Adrenal gland (tissue), 5 donors: Measurements from ENCODE around the gene WDR87.

ENCODE experiments used
- CTCF ChIP-seq, 6 experiments: fragments of 450-650 bp in 4 of 6; fragments of 200-600 bp in 2 of 6; sonication (generic) in 1 of 6; IDR thresholded peaks; 1 replicate in 5 of 6; 2 replicates in 1 of 6; pipeline versions ENCODE4 v1.5.1 to v1.8.0; 2016 to 2021; ENCODE audit warnings: antibody characterized with exemption in 6 of 6, mild to moderate bottlenecking in 2 of 6, moderate library complexity in 1 of 6
- POLR2A ChIP-seq, 2 donors: fragments of 450-650 bp; IDR thresholded peaks; one replicate each; pipeline ENCODE4 v1.6.1; 2017; ENCODE audit warnings: antibody characterized with exemption in 2 of 2, mild to moderate bottlenecking in 2 of 2, moderate library complexity in 1 of 2
- donor health status: DM: no; HTN: no; CAD: no.

DNA sequence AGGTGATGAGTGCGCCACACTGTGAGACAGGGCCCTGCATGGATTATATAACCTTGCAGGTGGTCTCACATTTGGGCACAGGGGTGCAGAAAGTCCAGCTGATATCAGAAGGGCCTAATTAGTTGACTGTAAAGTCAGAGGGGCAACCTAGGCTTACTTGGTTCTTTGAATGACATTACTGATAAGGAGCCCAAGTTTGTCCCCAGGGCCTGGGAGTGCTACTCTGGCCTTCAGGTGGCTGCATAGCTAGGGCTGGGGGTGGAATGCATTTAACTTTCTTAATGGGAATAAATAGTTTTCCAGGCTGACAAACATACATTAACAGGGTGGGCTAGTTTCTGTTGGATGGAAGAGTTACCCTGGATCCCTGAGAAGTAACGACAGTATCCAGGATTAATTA lies 3.3 kb downstream of the WDR87 start:
- TF ChIP-seq CTCF (IDR thresholded peaks at IDR 0.05) (no peak), POLR2A (IDR thresholded peaks at IDR 0.05) (no peak)
